GM18507 (cell line): ENCODE measurements around the gene RPEL1.
"Not testable (repeated sequence)": the region's sequence is repeated elsewhere in the genome, so short reads cannot be mapped to it uniquely, and the experiment has no call there.

Experiments used
- DNase-seq: peaks from one replicate; pipeline ENCODE4 v3.0.0; 2011; ENCODE audit warnings: low read depth; ENCODE audit not compliant: insufficient read length; ENCODE audit errors: extremely low spot score
- FAIRE-seq: peaks from 2 replicates; lab custom pipeline; 2011; peaks lifted over from hg19 to GRCh38; lab: Jason Lieb, UNC

Gene RPEL1

DNA sequence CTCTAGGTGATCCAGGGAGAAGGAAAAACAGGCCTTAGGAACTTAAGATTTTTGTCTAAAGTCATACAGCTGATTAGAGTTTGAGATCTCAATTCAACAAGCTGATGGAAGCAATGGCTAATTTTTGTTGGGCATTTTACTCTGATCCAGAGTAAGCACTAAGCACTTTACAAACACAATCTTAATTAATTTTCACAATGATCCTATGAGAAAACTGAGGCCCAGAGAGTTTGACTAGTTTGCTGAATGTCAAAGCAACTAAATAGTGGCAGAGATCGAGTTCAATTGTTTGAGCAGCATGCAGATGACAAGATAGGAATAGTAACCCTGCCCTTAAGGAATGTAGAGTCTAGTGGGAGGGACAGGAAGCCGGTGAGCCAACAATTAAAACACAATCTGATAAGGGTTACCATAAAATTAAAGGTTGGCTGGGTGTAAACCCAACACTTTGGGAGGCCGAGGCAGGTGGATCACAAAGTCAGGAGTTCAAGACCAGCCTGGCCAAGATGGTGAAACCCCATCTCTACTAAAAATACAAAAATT lies 13.5 kb upstream of the RPEL1 start:
- FAIRE-seq (no peak), DNase-seq (no peak)

DNA sequence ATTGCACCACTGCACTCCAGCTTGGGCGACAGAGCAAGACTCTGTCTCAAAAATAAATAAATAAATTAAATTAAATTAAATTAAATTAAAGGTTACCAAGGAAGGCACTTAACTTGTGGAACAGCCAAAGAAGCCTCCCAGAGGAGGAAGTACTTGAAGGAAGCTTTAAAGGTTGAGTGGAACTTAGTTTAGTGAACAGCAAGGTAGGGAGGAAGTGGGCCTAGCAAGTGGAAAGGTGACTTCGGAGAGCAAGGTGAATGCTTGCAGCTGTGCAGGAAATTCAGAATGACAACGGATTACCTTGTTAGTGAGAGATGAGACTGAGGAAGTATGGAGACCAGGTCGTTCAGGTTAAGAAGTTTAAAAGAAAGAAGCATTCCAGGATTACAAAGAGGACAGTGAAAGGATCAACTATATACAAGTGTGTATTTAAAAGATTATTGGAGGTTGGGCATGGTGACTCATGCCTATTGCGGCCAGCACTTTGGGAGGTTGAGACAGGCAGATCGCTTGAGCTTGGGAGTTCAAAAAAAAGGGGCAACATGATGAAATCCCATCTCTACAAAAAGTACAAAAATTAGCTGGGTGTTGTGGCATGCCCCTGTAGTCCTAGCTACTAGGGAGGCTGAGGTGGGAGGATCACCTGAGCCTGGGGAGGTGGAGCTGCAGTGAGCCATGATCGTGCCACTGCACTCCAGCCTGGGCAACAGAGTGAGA lies 12.8 kb upstream of the RPEL1 start:
- no peak for DNase-seq
- no peak for FAIRE-seq

DNA sequence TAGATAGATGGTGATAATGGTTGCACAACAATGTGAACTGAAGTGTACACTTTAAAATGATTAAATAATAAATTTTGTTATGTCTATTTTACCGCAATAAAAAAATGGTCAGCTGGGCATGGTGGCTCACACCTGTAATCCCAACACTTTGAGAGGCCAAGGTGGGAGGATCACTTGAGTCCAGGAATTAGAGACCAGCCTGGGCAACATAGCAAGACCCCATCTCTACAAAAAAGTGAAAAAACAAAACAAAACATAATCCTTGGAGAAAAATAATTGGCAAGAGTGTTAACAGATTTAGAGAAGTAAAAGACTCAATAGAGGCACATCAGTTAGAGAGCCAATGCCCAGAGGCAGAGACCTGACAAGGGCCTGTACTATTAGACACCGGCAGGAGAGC lies 9.9 kb upstream of the RPEL1 start:
- DNase-seq: no peak
- FAIRE-seq: no peak

DNA sequence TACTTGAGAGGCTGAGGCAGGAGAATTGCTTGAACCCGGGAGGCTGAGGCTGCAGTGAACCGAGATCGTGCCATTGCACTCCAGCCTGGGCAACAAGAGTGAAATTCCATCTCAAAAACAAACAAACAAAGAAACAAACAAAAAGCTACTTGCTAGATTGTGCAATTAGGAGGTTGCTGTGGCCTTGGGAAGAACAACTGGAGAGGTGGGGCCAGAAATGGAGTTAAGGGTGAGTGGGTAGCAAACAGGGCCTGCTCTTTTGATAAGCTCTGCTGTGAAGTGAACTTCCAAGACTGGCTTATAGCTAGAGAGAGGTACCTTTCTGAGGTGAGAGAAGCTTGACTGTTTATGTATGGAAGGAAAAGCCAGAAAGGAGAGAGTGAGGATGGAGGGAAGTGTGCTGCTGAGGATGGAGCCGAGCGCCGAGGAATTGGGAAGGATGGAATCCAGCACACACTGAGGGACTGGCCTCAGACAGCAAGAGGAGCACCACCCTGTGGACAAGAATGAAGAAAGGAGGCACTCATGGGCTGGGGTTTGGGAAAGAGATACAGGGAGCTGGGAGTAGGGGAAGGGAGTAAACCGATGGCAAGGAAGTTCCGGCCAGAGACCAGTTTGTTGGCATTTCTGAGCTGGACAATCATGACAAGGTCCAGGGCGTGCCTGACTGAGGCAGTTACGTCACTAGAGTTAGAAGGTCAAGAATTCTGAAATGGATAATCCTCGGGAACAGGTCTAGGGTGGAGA lies 7.0 kb upstream of the RPEL1 start:
- DNase-seq: no peak
- FAIRE-seq: no peak

DNA sequence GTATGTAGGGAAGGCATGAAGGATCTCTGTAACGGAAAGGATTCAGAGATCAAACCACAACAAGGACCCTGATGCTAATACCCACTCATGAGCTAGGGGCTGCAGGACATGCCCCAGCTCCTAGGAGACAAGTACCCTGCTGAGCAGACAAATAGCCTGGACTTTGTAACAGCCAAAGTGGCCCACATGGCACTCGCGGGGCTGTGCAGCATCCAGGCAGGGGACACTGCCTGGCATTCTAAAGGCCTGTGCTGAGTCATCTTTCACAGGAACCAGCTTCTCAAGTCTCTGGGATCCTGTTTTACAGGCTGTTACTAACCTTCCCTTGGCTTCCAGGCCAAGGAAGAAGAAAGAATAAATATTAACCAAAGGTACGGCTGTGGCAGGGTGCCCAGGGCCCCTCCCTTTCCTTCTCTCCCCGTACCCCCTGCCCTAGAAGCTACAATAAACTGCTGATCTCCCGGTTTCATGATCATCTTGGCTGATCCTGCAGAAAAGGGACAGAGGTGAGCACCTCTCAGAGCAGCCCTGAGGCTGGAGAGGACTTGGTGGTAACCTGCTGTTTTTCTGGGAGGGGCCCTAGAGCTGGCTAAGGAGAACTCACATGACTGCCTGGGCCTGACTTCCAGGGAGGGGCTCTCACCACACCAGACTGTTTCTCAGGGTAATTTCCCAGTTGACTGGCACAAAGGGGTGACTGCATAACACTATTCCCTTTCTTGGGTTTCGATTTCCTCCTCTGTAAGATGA lies 4.2 kb upstream of the RPEL1 start:
- FAIRE-seq (no peak), DNase-seq (no peak)

DNA sequence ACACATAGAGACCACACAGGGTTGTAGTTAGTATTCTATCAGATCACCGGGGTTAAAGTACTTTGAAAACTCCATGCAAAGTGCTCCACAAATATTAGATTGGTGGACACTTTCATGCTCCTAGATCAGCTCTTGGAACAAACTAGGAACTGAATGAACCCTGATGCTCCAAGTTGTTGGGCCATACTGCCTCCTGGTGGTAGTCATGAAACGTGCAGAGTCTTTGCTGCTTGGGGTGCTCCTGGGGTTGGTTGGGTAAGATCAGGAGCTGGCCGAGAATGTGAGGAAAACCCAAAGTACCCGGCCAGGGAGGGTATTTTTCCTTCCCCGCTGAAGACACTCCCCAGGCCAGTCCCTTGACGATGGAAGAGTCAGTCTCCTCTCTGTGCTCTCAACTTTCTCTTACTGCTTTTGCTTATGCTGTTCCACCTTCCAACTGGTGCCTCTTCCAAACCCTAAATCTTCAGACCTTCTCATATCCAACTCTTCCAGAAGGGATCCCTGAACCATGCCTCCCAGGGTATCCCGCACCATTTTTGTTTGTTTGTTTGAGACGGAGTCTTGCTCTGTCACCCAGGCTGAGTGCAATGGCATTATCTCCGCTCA lies 918 bp upstream of the RPEL1 start:
- peak; percentile 80 for FAIRE-seq
- peak; percentile 58 for DNase-seq

DNA sequence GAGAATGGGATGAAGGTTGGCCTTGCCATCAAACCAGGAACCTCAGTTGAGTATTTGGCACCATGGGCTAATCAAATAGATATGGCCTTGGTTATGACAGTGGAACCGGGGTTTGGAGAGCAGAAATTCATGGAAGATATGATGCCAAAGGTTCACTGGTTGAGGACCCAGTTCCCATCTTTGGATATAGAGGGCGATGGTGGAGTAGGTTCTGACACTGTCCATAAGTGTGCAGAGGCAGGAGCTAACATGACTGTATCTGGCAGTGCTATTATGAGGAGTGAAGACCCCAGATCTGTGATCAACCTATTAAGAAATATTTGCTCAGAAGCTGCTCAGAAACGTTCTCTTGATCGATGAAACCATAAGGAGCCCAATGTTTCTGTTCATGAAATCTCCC lies 637 bp downstream of the RPEL1 start:
- no peak for DNase-seq
- no peak for FAIRE-seq

DNA sequence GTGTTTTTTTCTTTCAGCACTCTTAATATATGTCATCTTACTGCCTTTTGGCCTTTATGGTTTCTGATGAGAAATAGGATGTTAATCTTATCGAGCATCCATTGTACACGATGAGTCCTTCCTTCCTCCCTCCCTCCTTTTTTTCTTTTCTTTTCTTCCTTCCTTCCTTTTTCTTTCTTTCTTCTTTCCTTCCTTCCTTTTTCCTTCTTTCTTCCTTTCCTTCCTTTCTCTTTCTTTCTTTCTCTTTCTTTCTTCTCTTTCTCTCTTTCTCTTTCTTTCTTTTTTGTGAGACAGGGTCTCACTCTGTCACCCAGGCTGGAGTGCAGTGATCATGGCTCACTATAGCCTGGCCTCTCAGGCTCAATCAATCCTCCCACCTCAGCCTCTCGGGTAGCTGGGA lies 8.4 kb downstream of the RPEL1 start:
- DNase-seq (no peak), FAIRE-seq (no peak)

DNA sequence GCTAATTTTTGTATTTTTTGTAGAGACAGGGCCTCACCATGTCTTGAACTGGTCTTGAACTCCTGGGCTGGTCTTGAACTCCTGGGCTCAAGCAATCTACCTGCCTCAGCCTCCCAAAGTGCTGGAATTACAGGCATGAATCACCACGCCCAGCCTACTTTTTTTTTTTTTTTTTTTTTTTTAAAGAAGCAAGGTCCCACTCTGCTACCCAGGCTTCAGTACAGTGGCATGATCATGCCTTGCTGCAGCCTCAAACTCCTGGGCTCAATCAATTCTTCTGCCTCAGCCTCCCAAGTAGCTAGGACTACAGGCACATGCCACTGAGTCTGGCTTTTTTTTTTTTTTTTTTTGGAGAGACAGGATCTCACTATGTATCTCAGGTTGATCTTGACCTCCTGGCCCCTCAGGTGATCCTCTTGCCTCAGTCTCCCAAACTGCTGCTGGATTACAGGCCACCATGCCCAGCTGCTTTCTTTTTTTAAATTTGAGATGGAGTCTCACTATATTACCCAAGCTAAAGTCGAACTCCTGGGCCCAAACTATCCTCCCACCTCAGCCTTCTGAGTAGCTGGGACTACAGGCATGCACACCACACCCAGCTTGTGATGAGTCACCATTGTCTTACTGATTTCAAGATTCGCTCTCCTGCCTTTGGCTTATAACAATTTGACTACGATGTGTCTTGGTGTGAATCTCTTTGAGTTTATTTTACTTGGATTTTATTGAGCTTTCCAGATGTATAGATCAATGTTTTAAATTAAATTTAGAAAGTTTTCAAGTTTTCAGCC lies 9.0 kb downstream of the RPEL1 start:
- no peak for DNase-seq
- no peak for FAIRE-seq

DNA sequence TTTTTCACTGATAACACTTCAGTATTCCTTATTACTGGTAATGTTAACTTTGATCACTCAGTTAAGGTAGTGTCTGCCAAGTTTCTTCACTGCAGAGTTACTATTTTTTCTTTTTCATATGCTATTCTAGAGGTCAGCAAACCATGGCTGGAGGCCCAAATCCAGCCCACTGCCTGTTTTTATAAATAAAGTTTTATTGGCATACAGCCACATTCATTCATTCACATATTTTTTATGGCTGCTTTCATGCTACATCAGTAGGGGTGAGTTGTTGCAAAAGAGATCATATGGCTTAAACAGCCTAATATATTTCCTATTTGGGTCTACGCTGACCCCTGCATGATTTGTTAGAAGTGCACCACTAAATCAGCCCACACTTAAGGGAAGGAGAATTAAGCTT lies 10.9 kb downstream of the RPEL1 start:
- no peak for FAIRE-seq

DNA sequence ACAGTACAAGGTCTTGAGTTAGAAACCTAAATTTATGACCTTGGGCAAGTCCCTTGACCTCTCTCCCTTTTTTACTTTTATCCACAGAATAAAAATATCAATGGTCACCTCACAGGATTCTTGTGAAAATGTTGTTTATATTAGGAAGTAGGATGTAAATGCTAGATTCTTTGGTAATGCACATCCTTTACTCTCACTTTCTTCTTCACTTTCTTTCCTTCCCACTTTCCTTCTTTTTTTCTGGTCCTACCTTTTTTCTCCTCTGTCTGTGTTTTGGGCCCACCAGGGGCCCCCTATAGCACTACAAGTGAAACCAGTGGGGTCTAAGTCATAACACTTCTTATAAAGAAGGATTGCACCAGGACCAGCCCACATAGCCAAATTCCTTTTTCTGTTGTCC lies 12.1 kb downstream of the RPEL1 start:
- no peak for FAIRE-seq

More for the DNA sequence above, 10.9 kb downstream of the RPEL1 start:
- no peak for DNase-seq

DNA sequence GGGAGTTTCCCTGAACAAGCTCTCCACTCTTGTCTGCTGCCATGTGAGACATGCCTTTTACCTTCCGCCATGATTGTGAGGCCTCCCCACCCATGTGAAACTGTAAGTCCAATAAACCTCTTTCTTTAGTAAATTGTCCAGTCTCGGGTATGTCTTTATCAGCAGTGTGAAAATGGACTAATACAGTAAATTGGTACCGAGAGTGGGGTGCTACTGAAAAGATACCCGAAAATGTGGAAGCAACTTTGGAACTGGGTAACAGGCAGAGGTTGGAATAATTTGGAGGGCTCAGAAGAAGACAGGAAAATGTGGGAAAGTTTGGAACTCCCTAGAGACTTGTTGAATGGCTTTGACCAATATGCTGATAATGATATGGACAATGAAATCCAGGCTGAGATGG lies 13.2 kb downstream of the RPEL1 start:
- FAIRE-seq, DNase-seq: not testable (repeated sequence)

More for the DNA sequence above, 12.1 kb downstream of the RPEL1 start:
- DNase-seq: no peak

DNA sequence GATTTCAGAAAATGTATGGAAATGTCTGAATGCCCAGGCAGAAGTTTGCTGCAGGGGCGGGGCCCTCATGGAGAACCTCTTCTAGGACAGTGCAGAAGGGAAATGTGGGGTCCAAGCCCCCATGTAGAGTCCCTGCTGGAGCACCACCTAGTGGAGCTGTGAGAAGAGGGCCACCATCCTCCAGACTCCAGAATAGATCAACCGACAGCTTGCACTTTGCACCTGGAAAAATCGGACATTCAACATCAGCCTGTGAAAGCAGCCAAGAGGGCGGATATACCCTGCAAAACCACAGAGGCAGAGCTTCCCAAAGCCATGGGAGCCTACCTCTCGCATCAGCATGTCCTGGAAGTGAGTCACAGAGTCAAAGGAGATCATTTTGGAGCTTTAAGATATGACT lies 14.3 kb downstream of the RPEL1 start:
- DNase-seq: no peak
- FAIRE-seq: no peak

DNA sequence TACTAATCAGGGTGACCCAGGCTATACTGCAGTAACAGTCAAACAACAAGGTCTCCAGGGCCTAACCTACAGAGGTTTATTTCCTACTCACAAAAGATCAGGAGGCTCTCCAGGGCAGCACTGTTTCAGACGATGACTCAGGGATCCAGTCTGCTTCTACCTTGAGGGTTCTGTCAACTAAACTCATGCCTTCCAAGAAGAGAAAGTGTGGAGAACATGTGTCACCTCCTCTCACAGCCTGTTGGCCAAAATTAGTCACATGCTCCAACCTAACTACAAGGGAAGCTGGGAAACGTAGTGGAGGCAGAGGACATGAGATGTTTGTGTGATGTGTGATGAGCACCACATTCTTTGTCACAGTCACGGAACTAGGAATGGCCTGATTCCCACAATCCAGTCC lies 16.5 kb downstream of the RPEL1 start:
- DNase-seq: no peak
- no peak for FAIRE-seq

DNA sequence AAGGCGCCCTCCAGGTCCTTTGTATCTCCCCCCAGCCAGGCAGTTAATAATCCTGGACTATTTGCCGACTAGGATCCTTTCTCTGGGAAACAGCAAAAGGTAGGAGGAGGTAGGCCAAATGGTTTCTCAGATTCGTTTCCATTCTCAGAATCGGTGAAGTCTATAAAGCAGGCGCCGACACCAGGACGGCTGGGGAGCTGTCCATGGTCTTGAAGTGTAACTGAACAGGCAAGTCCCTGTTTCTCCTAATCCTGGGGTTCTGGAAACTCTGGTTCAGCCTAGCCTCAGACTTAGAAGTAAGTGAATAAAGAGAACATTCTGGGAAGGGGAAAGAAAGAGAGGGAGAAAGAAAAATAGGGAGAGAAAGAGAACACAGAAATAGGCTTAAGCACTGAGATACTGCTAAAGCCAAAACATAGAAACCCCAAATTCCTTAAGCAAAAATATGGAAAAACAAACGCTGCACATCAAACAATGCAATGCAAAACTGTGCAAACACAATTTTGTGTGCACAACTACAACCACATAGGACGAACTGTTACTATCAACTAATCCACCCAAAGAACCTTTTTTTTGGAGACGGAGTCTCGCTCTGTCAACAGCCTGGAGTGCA lies 20.1 kb downstream of the RPEL1 start:
- DNase-seq: no peak
- FAIRE-seq: no peak

DNA sequence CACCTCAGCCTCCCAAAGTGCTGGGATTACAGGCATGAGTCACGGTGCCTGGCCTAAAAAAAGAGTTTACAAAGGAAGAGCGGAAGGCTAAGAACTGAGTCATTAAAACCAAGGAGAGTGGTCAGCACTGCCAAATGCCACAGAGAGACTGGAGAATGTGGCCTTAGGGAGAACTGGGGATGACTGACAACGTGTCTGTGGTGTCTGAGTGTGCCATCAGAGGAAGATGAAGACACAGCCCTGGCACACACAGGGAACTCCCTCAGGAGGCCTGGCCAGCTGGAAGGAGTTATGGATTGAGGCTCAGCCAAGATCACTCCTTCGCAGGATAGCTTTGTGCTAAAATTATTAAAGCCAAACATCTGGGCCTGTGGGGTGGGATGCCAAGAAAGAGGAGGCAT lies 27.4 kb downstream of the RPEL1 start:
- no peak for FAIRE-seq

DNA sequence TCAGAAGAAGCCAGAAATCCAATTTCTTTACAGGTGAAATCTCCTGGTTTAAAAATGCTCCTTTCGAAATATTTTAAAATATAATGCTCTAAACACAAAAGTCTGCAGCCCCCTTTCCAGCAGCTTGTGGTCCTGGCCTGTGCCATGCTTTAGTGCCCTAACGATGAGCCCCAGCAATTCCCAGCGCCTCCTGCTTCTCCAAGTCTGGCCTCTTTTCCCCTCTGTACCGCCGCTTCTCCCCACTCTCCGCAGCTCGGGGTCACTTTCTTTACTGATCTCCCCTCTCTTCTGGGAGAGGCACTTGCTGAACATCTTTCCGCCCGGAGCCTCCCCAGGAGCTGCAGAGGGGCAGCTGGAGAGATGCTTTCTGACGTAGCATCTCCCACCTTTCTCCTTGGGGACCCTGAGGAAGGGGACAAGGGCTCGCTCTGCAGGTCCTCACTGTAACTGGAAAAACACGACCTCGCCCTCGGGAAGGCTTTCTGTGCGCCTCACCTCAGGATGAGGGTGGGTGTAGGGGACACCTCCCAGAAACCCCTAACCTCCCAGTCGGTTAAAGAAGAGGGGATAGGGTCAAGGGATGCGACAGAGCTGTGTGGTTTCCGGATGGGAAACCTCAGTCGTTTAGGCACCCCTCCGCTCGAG lies 30.7 kb downstream of the RPEL1 start:
- DNase-seq (no peak), FAIRE-seq (no peak)

More for the DNA sequence above, 27.4 kb downstream of the RPEL1 start:
- DNase-seq: no peak
